IPS-15b (cell line): ENCODE results near the gene NISCH.
"Not testable (repeated sequence)": the region's sequence is repeated elsewhere in the genome, so short reads cannot be mapped to it uniquely, and the experiment has no call there.

ENCODE experiments used
- H3K27me3 ChIP-seq: one replicate; pipeline ENCODE4 v1.6.1; 2013; ENCODE audit warnings: low read length; ENCODE audit not compliant: control insufficient read depth, insufficient read depth
- H3K36me3 ChIP-seq: one replicate; pipeline ENCODE4 v1.6.1; 2013; ENCODE audit warnings: low read length; ENCODE audit not compliant: control insufficient read depth, insufficient read depth
- H3K4me1 ChIP-seq: one replicate; pipeline ENCODE4 v1.6.1; 2013; ENCODE audit warnings: mild to moderate bottlenecking, low read length; ENCODE audit not compliant: control insufficient read depth, insufficient read depth
- H3K4me3 ChIP-seq: one replicate; pipeline ENCODE4 v1.5.1; 2013; ENCODE audit warnings: low read depth, low read length
- H3K9ac ChIP-seq: one replicate; pipeline ENCODE4 v1.6.1; 2013; ENCODE audit warnings: low read depth, mild to moderate bottlenecking, low read length
- H3K9me3 ChIP-seq: one replicate; pipeline ENCODE4 v1.6.1; 2013; ENCODE audit warnings: mild to moderate bottlenecking, low read length; ENCODE audit not compliant: control insufficient read depth, insufficient read depth

Gene NISCH

DNA sequence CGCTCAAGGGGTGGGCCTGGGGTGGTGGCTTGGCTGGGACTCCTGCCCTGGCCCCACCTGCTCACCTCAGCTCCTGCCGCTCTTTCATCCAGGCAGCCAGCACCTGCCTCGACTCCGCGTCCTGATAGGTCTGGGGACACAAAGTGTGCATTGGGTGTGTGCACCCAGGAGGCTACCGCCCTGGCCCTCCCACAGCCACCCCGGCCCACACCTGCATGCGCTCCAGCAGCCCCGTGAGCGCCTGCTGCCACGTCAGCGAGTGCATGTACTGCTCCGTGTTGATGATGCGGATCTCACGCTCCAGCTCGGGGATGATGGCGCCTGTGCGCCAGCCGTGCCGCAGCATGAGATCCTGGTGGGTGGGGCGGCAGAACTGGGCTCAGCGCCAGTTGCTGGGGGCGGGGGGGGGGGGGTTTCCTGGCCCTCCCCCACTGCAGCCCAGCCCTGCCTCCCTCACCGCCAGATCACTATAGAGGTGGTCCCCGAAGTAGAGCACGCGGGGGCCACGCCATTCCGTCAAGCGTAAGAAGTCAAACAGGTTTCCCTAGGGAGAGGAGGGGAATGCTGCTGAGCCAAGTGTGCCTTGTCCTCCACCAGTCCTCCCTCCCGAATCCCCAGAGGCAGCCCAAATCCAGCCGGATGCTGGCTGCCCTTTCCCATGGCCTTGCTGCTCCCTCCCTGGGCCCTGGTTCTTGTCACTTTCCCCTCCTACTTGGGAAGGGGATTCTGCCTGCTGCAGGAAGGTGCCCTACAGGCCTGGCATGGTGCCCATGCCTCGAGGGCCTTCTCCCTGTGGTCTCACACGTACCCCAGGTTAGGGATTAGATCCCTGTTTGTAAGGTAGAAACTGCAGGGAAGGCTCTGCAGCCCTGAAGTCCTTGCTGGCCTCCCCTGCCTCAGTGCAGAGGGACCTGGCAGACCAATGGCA lies 69.6 kb downstream of the NISCH start:
- Histone ChIP-seq H3K4me1 (no peaks in the 10 kb centered on the region), H3K36me3 (peaks cover 63% of the 10 kb centered on the region)

DNA sequence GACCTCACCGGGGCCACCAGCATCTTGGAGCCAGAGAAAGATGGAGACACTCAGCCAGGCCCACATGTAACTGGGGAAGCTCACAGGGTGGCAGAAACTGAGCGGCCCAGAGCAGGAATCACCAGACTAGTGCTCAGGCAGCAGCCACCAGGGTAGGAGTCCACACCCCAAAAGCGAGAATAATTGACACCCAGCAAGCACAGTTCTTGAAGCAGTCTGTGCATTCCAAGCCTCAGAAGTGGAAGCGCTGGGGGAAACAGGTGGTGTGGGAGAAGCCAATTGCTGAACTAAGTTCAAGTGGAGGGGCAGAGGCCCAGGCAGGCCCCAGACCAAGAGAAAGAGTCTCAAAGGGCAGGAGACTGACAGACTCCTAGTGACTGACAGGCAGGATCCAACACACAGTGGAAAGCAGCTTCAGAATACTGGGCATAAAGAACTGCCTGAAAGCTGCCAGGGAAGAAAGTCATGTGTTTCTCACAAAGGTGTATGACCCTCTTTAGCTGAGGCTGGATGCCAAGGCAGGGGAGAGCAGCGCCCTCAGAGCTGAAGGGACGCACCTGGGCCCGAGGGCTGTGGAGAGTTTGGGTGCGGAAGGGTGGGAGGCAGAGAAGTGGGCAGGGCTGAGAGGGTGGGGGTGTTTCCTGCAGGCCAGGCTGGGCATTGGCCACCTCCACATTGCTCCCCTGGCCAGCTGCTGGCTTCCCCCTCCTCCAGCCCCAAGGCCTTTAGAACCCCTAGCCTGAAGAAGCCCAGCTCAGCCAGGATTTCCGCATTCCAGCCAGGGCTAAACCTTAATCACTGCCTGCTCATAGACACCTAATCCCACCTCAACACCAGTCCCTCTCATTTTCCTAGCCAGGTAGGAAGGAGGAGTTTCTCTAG lies 70.5 kb downstream of the NISCH start:
- H3K36me3 ChIP-seq = peaks cover 63% of the 10 kb centered on the region

More for the DNA sequence above, 69.6 kb downstream of the NISCH start:
- H3K27me3 ChIP-seq = no peaks in the 10 kb centered on the region
- H3K4me3 ChIP-seq = no peak overlapping the region
- no peak overlapping the region for H3K9ac ChIP-seq
- no peaks in the 10 kb centered on the region for H3K9me3 ChIP-seq

GRCh38 chr3:52526671-52527038 lies 71.3 kb downstream of the NISCH start:
- H3K27me3 ChIP-seq, H3K9ac ChIP-seq, H3K9me3 ChIP-seq, H3K4me3 ChIP-seq, H3K4me1 ChIP-seq: not testable (repeated sequence)
- peaks cover 63% of the 10 kb centered on the region for H3K36me3 ChIP-seq

More for the DNA sequence above, 70.5 kb downstream of the NISCH start:
- Histone ChIP-seq H3K9ac (no peak overlapping the region), H3K4me1 (no peaks in the 10 kb centered on the region), H3K27me3 (no peaks in the 10 kb centered on the region), H3K9me3 (no peaks in the 10 kb centered on the region), H3K4me3 (no peak overlapping the region)

DNA sequence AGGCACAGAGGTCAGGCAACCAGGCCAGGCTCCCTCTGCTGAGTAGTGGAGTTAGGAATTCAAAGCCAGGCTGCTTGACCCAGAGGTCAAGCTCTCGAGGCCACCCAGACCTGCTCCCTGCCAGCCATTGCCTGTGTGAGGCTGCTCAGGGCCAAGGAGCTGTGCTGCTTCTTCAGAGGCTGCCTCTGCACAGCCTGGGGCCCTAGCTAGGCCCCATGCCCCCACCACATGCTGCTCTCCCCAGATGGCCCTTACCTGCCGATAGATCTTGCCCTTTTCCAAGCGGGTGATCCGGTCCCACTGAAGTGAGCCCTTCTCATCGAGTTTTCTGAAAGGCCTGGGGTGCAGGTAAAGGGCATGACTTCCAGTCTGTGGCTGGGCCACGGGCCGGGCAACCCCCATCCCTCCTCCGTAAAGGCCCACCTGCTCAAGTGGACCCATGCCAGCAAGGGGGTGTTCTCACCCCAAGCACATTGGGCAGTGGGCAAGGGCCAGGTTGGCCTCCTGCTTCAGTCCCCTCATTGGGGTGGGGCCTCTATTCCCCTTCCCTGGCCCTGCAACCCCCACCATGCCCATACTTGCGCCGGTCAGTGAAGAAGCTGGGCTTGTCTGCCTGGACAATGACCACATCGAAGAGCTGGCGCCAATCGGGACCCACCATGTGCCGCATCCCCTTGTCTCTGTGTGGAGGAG lies 71.8 kb downstream of the NISCH start:
- Histone ChIP-seq H3K4me3 (no peak overlapping the region), H3K9me3 (no peaks in the 10 kb centered on the region), H3K27me3 (no peaks in the 10 kb centered on the region), H3K4me1 (no peaks in the 10 kb centered on the region), H3K9ac (no peak overlapping the region), H3K36me3 (peaks cover 67% of the 10 kb centered on the region)

DNA sequence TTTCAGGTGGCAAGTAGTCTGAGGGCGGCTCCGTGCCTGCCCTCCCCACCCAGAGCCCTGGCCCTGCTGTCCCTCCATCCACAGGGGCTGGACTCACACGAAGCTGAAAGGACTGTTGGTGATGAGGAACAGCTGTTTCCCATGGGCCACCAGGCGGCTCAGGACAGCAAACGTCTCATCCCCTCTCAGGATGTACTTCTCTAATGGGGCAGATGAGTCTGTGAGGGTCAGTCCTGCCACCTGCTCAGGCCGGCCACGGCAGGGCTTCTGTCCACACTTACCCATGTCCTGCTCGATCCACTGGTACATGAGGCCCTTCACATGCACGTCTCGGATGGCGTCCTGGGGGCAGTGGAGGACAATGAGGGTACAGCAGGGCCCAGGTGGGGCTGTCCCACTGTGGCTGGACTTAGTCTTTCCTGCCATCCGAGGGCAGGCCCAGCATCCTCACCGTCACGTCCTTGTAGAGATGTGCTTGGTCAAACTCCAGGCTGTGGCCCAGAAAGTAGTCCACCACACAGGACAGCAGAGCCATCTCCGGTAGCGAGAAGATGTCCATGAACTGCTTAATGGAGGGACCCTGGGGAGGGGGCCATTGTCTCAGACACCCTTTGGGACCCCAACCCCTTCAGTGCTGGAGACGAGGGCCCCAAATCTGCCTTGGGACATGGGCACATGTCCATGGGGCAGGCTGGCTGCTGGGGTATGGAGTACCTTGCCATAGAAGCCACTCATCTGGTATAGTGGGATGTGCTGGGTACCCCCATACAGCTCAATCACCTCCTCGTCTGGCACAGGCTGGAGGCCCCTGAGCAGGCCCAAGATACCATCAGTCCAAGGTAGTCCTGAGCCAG lies 72.6 kb downstream of the NISCH start:
- Histone ChIP-seq H3K9me3 (no peaks in the 10 kb centered on the region), H3K36me3 (peaks cover 65% of the 10 kb centered on the region), H3K27me3 (no peaks in the 10 kb centered on the region), H3K9ac (no peak overlapping the region), H3K4me1 (no peaks in the 10 kb centered on the region), H3K4me3 (no peak overlapping the region)

DNA sequence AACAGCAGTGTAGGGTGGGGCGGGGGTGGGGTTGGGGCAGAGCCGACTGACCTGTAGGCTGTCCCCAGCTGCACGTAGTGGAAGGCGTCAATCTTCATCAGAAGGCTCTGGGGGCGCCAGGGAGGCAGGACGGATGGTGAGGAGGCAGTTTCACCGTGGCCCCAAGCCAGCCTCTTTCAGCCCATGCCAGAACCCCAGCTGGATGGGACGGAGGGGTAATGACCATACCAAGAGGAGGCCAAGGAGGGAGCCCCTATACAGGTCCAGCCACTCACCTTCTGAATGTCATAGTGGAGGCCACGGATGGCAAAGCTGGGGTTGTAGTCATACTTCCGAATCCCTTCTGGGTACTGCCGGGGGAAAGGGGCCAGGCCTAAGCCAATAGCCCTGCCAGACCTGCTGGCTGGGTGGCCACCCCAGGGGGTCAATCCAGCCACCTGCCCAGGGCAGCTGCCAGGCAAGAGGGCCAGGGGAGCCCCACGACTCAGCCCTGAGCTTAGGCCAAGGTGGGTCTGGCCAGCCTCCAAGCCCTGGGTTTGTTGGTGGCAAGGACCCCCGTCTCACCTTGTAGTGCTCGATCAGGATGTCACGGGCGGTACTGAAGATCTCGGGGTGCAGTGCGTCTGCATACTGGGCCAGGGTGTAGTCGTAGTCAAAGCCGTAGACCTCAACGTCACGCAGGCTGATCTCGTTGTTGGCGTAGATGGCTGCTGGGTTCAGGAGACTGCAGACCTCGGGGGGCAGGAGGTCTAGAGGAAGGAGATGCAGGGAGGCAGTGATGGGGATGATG lies 73.4 kb downstream of the NISCH start:
- Histone ChIP-seq H3K36me3 (peaks cover 57% of the 10 kb centered on the region), H3K27me3 (no peaks in the 10 kb centered on the region), H3K9me3 (no peaks in the 10 kb centered on the region), H3K4me3 (no peak overlapping the region), H3K4me1 (no peaks in the 10 kb centered on the region), H3K9ac (no peak overlapping the region)

GRCh38 chr3:52529376-52530333 lies 74.3 kb downstream of the NISCH start:
- H3K4me3 ChIP-seq = no peak overlapping the region
- no peak overlapping the region for H3K9ac ChIP-seq
- no peaks in the 10 kb centered on the region for H3K27me3 ChIP-seq
- H3K9me3 ChIP-seq = no peaks in the 10 kb centered on the region
- H3K36me3 ChIP-seq = peaks cover 48% of the 10 kb centered on the region
- H3K4me1 ChIP-seq = peaks cover under 1% of the 10 kb centered on the region

DNA sequence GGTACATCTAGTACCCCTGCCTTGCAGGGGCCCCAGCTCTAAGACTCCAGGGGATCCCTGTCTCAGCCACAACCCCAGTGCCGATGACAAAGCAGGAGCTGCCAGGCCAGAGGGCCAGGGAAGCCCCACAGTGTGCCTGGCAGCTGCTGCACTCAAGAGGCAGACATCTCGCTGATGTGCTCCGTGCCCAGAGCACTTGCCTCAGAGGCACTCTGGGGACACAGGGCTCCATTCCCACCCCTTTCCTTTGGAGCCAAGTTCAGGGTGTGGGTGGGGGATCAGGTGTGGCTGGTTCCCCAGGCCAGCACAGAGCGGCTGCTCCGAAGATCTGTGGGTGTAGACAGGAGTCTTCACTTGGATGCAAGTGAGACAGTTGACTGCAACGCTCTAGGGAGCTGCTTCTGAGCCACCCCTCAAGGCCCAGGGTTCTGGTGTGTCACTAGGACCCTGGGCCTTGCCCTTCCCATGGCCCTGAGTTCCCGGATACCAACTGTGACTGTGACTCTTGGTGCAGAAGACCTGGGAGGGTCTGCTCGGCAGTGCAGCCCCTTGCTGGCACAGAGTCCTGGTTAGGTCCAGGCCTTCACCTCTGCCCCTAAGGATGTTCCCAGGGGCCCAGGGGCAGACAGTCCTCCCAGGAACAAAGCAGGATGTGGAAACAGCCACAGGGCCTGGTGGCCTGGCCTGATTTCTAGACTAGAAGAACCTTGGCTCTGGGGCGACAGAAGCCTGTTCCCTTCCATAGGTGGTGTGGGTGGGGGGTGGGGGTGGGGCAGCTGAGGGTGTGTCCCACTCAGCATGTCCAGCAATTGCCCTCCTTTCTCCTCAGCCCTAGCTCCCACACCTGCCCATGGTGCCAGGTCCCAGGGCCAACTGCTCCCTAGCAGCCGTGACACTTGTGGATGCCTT lies 75.8 kb downstream of the NISCH start:
- Histone ChIP-seq H3K4me1 (peaks cover 10% of the 10 kb centered on the region), H3K9ac (no peak overlapping the region), H3K4me3 (peak overlapping the region; percentile 66)

DNA sequence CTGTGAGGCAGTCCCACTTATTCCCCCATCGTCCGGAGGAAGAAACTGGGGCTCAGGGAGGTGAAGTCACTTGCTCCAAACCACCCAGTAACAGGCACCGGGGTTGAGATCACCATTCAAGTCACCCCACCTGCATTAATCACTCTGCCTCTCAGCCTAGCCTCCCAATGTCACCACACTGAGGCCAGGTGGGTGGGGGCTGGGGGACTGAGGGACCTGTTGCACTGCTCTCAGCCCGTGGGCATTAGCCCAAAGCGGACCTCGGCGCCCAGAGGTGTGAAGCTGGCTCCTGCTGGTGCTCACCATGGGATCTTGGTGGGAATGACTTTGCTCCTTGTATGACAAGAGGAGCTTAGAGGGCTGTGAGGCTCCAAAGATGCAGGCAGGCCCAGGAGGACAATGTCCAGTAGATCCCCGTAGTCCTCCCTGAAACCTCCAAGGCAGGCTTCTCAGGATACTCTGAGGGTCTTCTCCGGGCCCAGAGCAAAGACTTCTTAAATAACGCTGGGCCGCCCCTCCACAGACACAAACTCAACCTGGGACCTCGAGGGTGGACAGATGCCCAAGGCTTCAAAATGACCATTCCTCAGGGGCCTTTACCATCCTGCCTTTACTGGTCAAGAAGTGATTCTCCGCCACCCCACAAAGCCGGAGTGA lies 76.6 kb downstream of the NISCH start:
- peaks cover 31% of the 10 kb centered on the region for H3K36me3 ChIP-seq
- H3K4me3 ChIP-seq = peak overlapping the region; percentile 66
- H3K9me3 ChIP-seq = no peaks in the 10 kb centered on the region
- H3K4me1 ChIP-seq = peaks cover 10% of the 10 kb centered on the region
- H3K27me3 ChIP-seq = no peaks in the 10 kb centered on the region
- H3K9ac ChIP-seq = peak overlapping the region; percentile 73

More for the DNA sequence above, 75.8 kb downstream of the NISCH start:
- no peaks in the 10 kb centered on the region for H3K27me3 ChIP-seq
- no peaks in the 10 kb centered on the region for H3K9me3 ChIP-seq
- peaks cover 36% of the 10 kb centered on the region for H3K36me3 ChIP-seq
